GM19239 (cell line): ENCODE results near the gene LRIT3.

ENCODE experiments used
- DNase-seq: peaks from one replicate; pipeline ENCODE4 v3.0.0; 2011; ENCODE audit warnings: low spot score; ENCODE audit not compliant: insufficient read length
- FAIRE-seq: peaks from 2 replicates; lab custom pipeline; 2011; peaks lifted over from hg19 to GRCh38; lab: Jason Lieb, UNC

LRIT3 gene

DNA sequence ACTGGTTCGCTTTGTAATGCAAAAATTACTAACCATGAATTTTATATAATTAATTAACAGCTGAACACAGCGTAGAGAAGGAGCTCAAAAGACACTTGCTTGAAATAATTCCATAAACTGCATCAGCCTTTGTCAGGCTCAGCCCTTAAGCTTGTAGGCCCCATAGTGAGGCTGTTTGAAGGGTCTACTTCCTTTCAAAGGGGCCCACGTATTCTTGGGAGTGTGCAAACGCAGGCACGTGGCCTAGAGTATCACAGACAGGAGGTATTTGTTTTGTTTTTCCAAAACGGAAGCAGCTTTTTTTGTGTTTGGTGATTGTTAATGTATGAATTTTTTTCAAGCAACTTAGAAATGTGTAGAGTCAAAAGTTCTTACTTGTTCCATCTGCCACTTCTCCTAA lies 39.2 kb downstream of the LRIT3 start:
- DNase-seq (no peak), FAIRE-seq (no peak)

DNA sequence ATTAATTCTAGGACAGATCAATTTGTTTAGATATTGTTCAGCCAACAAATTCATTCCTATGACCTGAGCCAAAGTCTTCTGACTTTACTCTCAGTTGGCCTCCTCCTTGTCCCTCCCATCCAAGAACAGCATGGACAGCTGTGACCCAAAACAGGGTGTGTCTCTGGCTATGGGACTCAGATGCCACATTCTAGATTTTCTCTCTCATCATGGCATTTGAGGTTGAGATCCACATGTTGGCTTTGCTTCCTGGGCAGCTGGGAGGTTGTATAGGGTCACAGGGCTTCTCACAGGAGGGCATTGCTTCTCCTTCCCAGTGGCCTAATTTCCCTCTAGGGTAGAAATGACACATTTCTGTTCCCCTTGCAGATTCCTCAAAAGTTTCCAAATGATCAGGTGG lies 42.2 kb downstream of the LRIT3 start:
- no peak for FAIRE-seq
- no peak for DNase-seq

DNA sequence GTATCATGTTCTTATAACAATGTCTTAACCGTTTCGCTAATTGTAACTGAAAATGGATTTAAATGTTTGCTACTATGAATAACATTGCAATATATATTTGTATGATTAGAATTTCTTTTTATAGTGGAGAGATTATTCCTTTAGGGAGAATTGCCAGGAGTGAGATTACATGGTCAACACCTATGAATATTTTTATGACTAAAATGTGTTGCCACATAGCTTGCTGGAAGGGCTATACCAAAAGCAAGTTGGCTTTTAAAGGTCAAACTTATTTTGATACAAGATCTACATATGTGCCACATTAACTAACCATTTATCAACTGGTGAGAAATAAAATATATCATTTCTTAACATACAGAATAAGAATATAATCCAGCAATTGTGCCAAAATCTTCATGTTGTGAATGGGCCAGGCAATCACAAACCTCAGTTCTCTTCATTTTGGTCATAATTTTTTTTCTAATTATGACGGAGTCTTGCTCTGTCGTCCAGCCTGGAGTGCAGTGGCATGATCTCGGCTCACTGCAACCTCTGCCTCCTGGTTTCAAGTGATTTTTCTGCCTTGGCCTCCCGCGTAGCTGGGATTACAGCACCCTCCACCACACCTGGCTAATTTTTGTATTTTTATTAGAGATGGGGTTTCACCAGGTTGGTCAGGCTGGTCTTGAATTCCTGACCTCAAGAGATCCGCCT lies 54.8 kb downstream of the LRIT3 start:
- FAIRE-seq = no peak
- no peak for DNase-seq

DNA sequence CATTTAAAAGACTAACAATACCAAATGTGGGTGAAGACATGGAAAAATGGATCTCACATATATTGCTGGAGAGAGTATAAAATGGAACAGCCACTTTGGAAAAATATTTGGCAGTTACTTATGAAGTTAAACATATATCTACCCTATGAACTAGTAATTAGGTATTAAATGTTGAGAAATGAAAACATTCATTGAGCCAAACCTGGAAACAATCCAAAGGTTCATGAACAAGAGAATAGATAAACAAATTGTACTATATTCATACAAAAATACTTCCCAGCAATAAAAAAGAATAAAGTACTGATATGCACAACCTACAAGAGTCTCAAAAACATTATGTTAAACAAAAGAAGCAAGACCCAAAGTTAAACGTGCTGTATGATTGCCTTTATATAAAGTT lies 60.8 kb downstream of the LRIT3 start:
- no peak for FAIRE-seq
- no peak for DNase-seq

DNA sequence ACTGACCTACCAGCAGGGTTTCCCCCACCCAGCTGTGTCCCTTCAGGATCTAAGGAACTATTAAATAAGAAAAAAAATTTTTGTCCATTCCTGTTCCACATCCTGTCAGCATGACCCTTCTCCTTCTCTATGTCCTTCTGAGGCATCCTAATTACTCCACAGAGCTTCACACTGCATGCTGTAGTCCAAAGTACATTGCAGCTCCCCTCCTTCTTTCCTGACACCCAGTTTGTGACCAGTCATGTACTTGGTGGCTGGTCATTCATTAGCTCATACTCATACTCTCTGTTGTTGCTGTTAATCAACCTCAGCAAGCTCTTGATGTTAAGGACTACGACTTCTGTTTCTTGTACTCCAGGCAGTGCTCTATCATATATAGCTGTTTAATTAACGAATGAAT lies 62.3 kb downstream of the LRIT3 start:
- no peak for DNase-seq
- no peak for FAIRE-seq

DNA sequence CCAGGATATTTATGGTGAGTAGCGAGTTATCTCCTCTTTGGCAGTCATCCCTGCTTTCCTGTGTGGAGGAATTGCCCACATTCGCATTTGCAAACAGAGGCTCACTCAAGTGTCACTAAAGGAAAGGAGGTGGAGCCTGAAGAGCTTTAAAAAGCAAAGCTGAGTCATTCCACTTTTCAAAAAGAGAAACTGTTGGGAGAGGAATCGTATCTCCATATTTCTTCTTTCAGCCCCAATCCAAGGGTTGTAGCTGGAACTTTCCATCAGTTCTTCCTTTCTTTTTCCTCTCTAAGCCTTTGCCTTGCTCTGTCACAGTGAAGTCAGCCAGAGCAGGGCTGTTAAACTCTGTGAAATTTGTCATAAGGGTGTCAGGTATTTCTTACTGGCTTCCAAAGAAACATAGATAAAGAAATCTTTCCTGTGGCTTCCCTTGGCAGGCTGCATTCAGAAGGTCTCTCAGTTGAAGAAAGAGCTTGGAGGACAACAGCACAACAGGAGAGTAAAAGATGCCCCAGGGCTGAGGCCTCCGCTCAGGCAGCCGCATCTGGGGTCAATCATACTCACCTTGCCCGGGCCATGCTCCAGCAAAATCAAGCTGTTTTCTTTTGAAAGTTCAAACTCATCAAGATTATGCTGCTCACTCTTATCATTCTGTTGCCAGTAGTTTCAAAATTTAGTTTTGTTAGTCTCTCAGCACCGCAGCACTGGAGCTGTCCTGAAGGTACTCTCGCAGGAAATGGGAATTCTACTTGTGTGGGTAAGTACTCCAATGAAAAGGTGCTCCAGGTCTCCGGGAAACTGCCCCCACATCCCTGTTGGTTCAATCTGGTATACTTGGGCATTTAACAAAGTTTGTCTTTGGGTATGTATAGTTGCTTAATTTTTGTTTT lies 65.0 kb downstream of the LRIT3 start, which contains the start of gene EGF:
Gene EGF, plus strand, starts transcription at position 178 of the 890 bp plus-strand sequence. Its CDS starts 453 bp downstream, at position 631.
- FAIRE-seq (no peak), DNase-seq (no peak)

DNA sequence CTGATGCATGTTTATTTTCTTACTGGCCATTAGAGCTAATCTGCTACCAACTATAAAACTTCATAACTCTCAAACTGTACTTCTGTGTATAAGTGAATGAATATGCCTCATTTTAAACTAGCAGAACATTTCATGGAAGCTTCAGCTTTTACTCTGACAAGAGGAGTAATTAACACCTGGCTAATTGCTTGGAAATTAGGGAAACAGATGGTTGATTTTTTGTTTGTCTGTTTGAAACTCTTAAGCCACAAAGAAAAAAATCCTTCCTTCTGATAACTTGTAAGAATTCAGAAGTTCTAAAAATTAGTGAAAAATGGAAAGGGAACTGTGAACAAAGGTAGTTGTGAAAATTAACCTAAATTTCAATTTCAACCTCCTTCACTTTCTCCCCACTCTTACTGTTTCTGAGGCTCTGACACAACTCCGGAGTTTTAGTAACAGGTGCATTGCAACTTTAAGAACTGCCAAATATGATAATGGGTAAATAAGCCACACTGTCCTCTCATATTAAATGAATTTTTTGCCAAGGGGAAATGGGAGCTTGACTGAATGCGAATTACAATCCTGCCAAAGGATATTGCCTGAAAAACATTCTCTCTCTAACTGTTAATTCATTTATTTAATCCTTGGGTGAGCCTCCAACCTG lies 65.8 kb downstream of the LRIT3 start:
- DNase-seq (no peak), FAIRE-seq (no peak)

DNA sequence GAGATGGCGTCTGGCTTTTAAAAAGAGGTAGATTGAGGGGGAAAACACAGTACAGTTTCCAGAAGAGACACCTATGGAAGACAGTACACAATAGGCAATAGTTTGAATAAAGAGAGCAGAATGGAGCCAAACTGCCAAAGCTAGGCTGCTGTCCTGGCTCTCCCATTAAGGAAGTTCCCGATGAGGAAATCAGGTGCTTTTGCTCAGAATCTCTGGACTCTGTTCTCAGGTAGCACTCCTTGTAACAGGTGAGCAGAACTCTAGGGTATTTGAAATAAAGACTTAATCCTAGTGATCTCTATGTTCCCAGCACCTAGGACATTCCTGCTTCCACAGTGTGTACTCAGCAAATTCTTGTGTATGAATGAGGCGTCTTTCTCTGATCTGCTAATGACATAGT lies 66.4 kb downstream of the LRIT3 start:
- DNase-seq (no peak), FAIRE-seq (no peak)

DNA sequence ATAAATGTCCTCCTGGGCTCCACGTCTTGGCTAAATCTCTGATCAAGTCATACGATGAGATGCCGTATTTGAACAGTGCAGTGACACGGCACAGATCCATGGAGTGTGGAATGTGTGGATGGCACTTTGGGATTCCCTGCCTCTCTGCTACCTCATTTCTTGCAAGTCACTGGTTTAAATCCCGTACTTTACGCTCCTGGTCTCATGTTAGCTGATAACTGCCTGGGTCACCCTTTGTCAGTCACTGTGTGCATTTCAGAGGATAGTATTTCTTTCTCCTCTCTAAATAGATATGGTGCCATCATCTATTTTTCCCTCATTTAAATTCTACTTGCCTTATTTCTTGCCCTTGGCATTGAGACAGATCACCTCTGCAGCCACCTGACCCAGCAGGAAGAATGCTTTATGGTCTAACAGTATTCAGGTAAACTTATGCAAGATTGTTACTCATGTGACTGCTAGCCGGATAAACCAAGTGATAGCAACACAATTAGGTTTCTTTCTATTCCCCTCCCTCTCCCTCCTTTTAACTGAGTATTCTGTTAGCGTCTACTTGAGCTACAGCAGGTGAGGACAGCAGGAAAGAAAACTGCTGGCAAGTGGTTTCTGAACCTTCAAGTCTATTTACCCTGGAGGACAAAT lies 67.6 kb downstream of the LRIT3 start:
- no peak for FAIRE-seq

DNA sequence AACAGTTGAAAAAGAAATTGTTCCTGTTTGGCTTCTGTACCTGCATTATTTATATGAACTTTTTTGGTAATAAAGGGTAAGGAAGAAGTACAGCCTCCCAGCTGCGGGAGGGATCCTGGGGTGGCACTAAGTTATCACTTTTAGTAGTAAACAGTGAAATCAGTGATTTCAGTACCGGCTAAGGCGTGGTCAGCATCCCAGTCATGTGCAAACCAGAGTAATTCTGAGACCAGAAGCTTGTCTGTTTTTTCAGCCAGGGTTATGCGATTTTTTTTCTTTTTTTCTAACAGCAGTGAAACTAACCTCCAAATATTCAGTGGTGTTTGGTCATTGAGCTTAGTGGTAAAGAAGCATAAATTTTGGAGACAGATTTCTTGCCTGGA lies 68.1 kb downstream of the LRIT3 start:
- no peak for FAIRE-seq
- no peak for DNase-seq

More for the DNA sequence above, 67.6 kb downstream of the LRIT3 start:
- no peak for DNase-seq

DNA sequence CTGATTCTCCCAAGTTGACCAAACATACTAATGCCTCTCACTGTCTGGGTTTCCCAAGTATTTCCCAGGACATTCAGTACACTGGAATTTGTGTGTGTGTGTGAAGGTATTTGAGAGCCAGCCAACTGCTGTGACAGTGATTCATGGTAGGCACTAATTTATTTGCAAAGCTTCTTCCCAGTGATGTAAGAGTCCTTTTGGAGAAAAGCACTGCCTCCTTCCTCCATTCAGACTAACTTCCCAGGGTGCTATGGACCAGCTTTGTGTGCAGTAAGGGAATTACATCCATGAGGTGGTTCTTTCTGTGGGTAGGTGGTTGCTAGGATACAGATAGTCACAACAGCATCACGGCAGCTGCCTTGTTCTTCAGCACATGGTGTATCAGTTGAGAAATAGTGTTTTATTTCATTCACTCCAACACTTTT lies 73.5 kb downstream of the LRIT3 start:
- FAIRE-seq (no peak), DNase-seq (no peak)
